Right lobe of liver (tissue), 4 donors: Measurements from ENCODE around the gene CLMN.
A peak's percentile ranks its signal among the peaks of the same experiment; 100 is the strongest.

Source experiments
- POLR2A ChIP-seq: fragments of 450-650 bp; IDR thresholded peaks from one replicate; pipeline ENCODE4 v1.6.1; 2017; ENCODE audit warnings: antibody characterized with exemption, mild to moderate bottlenecking
- TF ChIP-seq, protein P1 (sequence below), 4 donors: fragments of 200-600 bp in 3 of 4; fragments of 450-650 bp in 1 of 4; IDR thresholded peaks; one replicate each; pipeline versions ENCODE4 v1.5.1 to v1.8.0; 2016 to 2022; ENCODE audit warnings: antibody characterized with exemption in 4 of 4, mild to moderate bottlenecking in 2 of 4
- donor health status: DM: no; HTN: no; CAD: no.
- donor health status: DM: no; HTN: no; CAD: no.
- donor health status: DM: no; HTN: yes; CAD: no.

DNA sequence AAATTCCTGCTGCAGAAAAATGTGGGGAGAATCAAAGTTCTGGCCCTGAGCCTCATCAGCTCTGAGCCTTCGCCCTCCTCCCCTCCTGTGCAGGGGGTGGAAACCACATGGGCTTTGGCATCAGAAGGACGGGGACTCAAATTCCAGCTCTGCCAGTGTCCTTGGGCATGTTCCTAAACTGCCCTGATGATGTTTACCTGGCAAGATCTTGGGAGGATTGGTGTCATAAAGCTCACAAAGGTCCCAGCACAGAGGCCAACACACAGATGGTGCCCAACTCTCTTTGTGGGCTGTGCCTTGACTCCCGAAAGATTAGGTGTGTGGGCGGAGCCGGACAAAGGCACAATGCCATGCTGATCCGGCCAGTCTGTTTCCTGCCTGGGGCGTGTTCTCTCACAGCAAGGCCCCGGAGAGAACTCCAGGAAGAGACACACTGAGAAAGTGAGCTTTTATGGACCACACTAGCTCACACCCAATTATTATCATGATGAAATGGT is 20.5 kb upstream of the CLMN start:
- TF ChIP-seq, protein P1, sequence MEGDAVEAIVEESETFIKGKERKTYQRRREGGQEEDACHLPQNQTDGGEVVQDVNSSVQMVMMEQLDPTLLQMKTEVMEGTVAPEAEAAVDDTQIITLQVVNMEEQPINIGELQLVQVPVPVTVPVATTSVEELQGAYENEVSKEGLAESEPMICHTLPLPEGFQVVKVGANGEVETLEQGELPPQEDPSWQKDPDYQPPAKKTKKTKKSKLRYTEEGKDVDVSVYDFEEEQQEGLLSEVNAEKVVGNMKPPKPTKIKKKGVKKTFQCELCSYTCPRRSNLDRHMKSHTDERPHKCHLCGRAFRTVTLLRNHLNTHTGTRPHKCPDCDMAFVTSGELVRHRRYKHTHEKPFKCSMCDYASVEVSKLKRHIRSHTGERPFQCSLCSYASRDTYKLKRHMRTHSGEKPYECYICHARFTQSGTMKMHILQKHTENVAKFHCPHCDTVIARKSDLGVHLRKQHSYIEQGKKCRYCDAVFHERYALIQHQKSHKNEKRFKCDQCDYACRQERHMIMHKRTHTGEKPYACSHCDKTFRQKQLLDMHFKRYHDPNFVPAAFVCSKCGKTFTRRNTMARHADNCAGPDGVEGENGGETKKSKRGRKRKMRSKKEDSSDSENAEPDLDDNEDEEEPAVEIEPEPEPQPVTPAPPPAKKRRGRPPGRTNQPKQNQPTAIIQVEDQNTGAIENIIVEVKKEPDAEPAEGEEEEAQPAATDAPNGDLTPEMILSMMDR (IDR thresholded peaks at IDR 0.05) = no peak
- peak; percentile 48 for TF ChIP-seq POLR2A
